SW 1271 (cell line): ENCODE data around the gene CMKLR1.

Experiments
- DNase-seq, 2 experiments: peaks; one replicate each; lab custom pipeline; 2025; lab: John Stamatoyannopoulos, UW

The CMKLR1 gene

GRCh38 chr12:108338915-108339657 is at the start of gene CMKLR1:
Gene CMKLR1, minus strand, starts transcription at chr12:108339311. Its CDS starts 45,720 bp downstream, at chr12:108293591.
- DNase-seq, result no peak

- DNase-seq, result no peak
Measured at GRCh38 chr12:108387771-108388170, 48.7 kb upstream of the CMKLR1 start.

- no peak for DNase-seq
Measured at GRCh38 chr12:108386709-108387360, 47.7 kb upstream of the CMKLR1 start.

- DNase-seq, result no peak
Measured at GRCh38 chr12:108382437-108382801, 43.3 kb upstream of the CMKLR1 start.

- DNase-seq, result no peak
Measured at GRCh38 chr12:108381787-108382436, 42.8 kb upstream of the CMKLR1 start.

GRCh38 chr12:108380382-108380781 is 41.3 kb upstream of the CMKLR1 start:
- DNase-seq, result no peak

GRCh38 chr12:108379823-108380222 is 40.7 kb upstream of the CMKLR1 start:
- DNase-seq, result no peak

GRCh38 chr12:108378926-108379325 is 39.8 kb upstream of the CMKLR1 start:
- no peak for DNase-seq

- DNase-seq, result no peak
Measured at GRCh38 chr12:108377260-108377659, 38.1 kb upstream of the CMKLR1 start.

- DNase-seq, result peak in 1 of 2 experiments; percentile 15
Measured at GRCh38 chr12:108375986-108376663, 37.0 kb upstream of the CMKLR1 start.

GRCh38 chr12:108374596-108375320 is 35.6 kb upstream of the CMKLR1 start:
- no peak for DNase-seq

GRCh38 chr12:108373111-108373510 is 34.0 kb upstream of the CMKLR1 start:
- no peak for DNase-seq

GRCh38 chr12:108371801-108372344 is 32.8 kb upstream of the CMKLR1 start:
- DNase-seq, result no peak

- DNase-seq, result no peak
Measured at GRCh38 chr12:108370415-108370814, 31.3 kb upstream of the CMKLR1 start.

- DNase-seq, result no peak
Measured at GRCh38 chr12:108369736-108370396, 30.8 kb upstream of the CMKLR1 start.

- no peak for DNase-seq
Measured at GRCh38 chr12:108368089-108368488, 29.0 kb upstream of the CMKLR1 start.

GRCh38 chr12:108367436-108367835 is 28.3 kb upstream of the CMKLR1 start:
- DNase-seq, result no peak

GRCh38 chr12:108365324-108365723 is 26.2 kb upstream of the CMKLR1 start:
- no peak for DNase-seq

- DNase-seq, result no peak
Measured at GRCh38 chr12:108364879-108365278, 25.8 kb upstream of the CMKLR1 start.

- no peak for DNase-seq
Measured at GRCh38 chr12:108363565-108363964, 24.5 kb upstream of the CMKLR1 start.

- DNase-seq, result no peak
Measured at GRCh38 chr12:108363165-108363564, 24.1 kb upstream of the CMKLR1 start.
